MM.1S (cell line): ENCODE results near the gene CEBPZOS.
A peak's percentile ranks its signal among the peaks of the same experiment; 100 is the strongest.
"Not testable (repeated sequence)": the region's sequence is repeated elsewhere in the genome, so short reads cannot be mapped to it uniquely, and the experiment has no call there.

Experiments used
- DNase-seq: peaks from one replicate; pipeline ENCODE4 v3.0.0-alpha.2; 2015
- H2AFZ ChIP-seq: fragments of 300-600 bp; sonication (generic); 2 replicates; pipeline ENCODE4 v1.6.0; 2016; ENCODE audit warnings: antibody characterized with exemption, low read length
- H3F3A ChIP-seq: fragments of 300-600 bp; sonication (generic); 2 replicates; pipeline ENCODE4 v1.6.1; 2016; ENCODE audit warnings: mild to moderate bottlenecking, antibody characterized with exemption, low read length, moderate library complexity, mixed read lengths; ENCODE audit not compliant: insufficient read depth
- H3K27ac ChIP-seq: fragments of 300-600 bp; sonication (generic); 2 replicates; pipeline ENCODE4 v1.5.1; 2016; ENCODE audit warnings: mild to moderate bottlenecking, low read length
- H3K27me3 ChIP-seq: fragments of 300-600 bp; sonication (generic); replicated peaks from 2 replicates; pipeline ENCODE4 v1.6.0; 2016; ENCODE audit warnings: low read length; ENCODE audit not compliant: insufficient read depth
- H3K36me3 ChIP-seq: fragments of 300-600 bp; sonication (generic); replicated peaks from 2 replicates; pipeline ENCODE4 v1.6.1; 2016; ENCODE audit warnings: mild to moderate bottlenecking, low read length, mixed read lengths; ENCODE audit not compliant: insufficient read depth
- H3K4me1 ChIP-seq: fragments of 300-600 bp; sonication (generic); 2 replicates; pipeline ENCODE4 v1.6.1; 2016; ENCODE audit warnings: low read length, mixed read lengths
- H3K4me2 ChIP-seq: fragments of 300-600 bp; sonication (generic); 2 replicates; pipeline ENCODE4 v1.6.0; 2016; ENCODE audit warnings: low read depth, low read length
- H3K4me3 ChIP-seq: fragments of 300-600 bp; sonication (generic); 2 replicates; pipeline ENCODE4 v1.5.1; 2016; ENCODE audit warnings: low read length, mixed read lengths
- H3K79me2 ChIP-seq: fragments of 300-600 bp; sonication (generic); 2 replicates; pipeline ENCODE4 v1.6.1; 2016; ENCODE audit warnings: mixed run types, low read length, mixed read lengths
- H3K9ac ChIP-seq: fragments of 300-600 bp; sonication (generic); 2 replicates; pipeline ENCODE4 v1.6.1; 2016; ENCODE audit warnings: low read length, mixed read lengths
- H3K9me2 ChIP-seq: fragments of 300-600 bp; sonication (generic); replicated peaks from 2 replicates; pipeline ENCODE4 v1.6.1; 2016; ENCODE audit warnings: mild to moderate bottlenecking, low read length, mixed read lengths; ENCODE audit not compliant: insufficient read depth
- H3K9me3 ChIP-seq: fragments of 300-600 bp; sonication (generic); replicated peaks from 2 replicates; pipeline ENCODE4 v1.6.1; 2016; ENCODE audit warnings: mild to moderate bottlenecking, low read length, mixed read lengths; ENCODE audit not compliant: insufficient read depth
- H4K20me1 ChIP-seq: fragments of 300-600 bp; sonication (generic); 2 replicates; pipeline ENCODE4 v1.6.1; 2016; ENCODE audit warnings: mild to moderate bottlenecking, low read length, moderate library complexity, mixed read lengths; ENCODE audit not compliant: insufficient read depth
- EZH2 ChIP-seq: fragments of 300-600 bp; sonication (generic); optimal IDR thresholded peaks from 2 replicates; pipeline ENCODE3; 2017; ENCODE audit warnings: low read depth, mild to moderate bottlenecking, antibody characterized with exemption, low read length, mixed read lengths
- EZH2phosphoT487 ChIP-seq: fragments of 300-600 bp; sonication (generic); IDR thresholded peaks from 2 replicates; pipeline ENCODE4 v1.6.1; 2018; ENCODE audit warnings: antibody characterized with exemption, low read length
- TF ChIP-seq, protein P1 (sequence below): fragments of 300-600 bp; sonication (generic); IDR thresholded peaks from 2 replicates; pipeline ENCODE4 v1.5.1; 2016; ENCODE audit warnings: antibody characterized with exemption, low read length, mixed read lengths

Gene CEBPZOS

DNA sequence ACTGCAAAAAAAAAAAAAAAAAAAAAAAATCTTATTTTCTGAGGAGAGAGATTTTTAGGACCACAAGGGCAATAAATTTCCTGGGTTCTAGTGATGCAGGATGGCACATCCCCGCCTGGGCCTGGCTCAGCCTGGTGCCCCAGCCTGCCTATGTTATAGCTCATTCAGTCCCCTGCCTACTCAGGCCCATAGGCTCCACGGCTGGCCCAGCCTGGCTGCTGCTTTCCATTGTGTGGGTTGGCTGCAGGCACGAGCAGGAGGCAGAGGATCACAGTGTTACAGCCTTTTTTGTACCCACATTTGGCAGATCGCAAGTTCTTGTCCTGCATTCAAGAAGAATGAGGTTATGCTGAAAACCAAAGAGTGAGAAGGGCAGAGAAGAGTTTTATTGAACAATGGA lies 5.0 kb upstream of the CEBPZOS start:
- no peak for DNase-seq
- no peak overlapping the region for H3K4me2 ChIP-seq
- no peak overlapping the region for H3K4me3 ChIP-seq
- H3K9ac ChIP-seq, result no peak overlapping the region
- H3K27me3 ChIP-seq, result no peaks in the 10 kb centered on the region
- no peaks in the 10 kb centered on the region for H3K4me1 ChIP-seq
- TF ChIP-seq EZH2phosphoT487 (no peak), EZH2 (no peak)
- TF ChIP-seq, protein P1, sequence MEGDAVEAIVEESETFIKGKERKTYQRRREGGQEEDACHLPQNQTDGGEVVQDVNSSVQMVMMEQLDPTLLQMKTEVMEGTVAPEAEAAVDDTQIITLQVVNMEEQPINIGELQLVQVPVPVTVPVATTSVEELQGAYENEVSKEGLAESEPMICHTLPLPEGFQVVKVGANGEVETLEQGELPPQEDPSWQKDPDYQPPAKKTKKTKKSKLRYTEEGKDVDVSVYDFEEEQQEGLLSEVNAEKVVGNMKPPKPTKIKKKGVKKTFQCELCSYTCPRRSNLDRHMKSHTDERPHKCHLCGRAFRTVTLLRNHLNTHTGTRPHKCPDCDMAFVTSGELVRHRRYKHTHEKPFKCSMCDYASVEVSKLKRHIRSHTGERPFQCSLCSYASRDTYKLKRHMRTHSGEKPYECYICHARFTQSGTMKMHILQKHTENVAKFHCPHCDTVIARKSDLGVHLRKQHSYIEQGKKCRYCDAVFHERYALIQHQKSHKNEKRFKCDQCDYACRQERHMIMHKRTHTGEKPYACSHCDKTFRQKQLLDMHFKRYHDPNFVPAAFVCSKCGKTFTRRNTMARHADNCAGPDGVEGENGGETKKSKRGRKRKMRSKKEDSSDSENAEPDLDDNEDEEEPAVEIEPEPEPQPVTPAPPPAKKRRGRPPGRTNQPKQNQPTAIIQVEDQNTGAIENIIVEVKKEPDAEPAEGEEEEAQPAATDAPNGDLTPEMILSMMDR, result no peak
- no peaks in the 10 kb centered on the region for H3K36me3 ChIP-seq
- H4K20me1 ChIP-seq, result no peaks in the 10 kb centered on the region
- H3K79me2 ChIP-seq, result no peaks in the 10 kb centered on the region
- no peak overlapping the region for H3K27ac ChIP-seq
- no peak overlapping the region for H2AFZ ChIP-seq
- no peaks in the 10 kb centered on the region for H3K9me2 ChIP-seq
- no peaks in the 10 kb centered on the region for H3K9me3 ChIP-seq
- H3F3A ChIP-seq, result no peaks in the 10 kb centered on the region

DNA sequence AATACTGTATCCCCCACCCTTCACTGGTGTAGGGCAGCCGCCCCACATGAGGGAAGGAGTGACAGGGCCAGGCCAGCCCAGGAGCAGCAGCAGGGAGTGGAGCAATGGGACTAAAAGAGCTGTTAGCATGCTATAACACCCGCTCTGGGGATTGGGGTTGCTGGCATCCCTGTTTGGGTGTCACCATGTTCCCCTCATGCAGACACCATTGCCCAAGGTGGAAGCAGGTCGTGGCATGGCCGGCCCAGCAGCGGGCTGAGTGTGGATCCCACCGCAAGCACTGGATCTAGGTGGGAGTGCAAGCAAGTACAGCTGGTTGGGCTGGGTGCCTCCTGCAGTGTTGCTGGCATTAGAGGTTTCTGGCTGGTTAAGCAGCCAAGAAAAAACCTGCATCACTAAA lies 4.5 kb upstream of the CEBPZOS start:
- DNase-seq, result no peak
- Histone ChIP-seq H3K4me2 (no peak overlapping the region), H3F3A (no peaks in the 10 kb centered on the region), H3K9me2 (no peaks in the 10 kb centered on the region), H3K4me3 (no peak overlapping the region), H3K36me3 (no peaks in the 10 kb centered on the region), H3K27me3 (no peaks in the 10 kb centered on the region), H3K9me3 (no peaks in the 10 kb centered on the region), H3K79me2 (peaks cover 4% of the 10 kb centered on the region), H3K27ac (no peak overlapping the region), H3K9ac (no peak overlapping the region), H2AFZ (no peak overlapping the region), H4K20me1 (no peaks in the 10 kb centered on the region), H3K4me1 (no peaks in the 10 kb centered on the region)
- TF ChIP-seq, protein P1, result no peak
- TF ChIP-seq EZH2phosphoT487 (no peak), EZH2 (no peak)

DNA sequence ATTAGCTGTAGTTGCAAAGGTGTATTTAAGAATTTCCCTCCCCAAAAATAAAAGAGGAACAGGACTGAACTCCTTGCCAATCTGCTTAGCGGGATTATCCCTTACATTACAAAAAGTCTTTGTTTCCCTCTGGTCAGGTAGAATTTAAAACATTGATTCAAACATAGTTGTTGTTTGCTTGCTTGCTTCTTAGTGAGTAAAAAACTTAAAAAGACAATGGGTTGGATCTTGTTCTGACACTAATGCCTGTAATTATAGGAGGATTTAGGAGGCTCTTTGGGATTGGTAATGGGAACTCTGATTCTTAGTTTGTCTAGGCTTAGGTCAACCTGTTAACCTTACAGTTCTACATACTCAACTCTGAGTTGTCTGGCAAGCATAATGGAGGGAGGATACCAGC lies 3.7 kb upstream of the CEBPZOS start:
- Histone ChIP-seq H3K27ac (no peak overlapping the region), H3K9ac (no peak overlapping the region), H3F3A (no peaks in the 10 kb centered on the region), H3K4me3 (no peak overlapping the region), H3K27me3 (no peaks in the 10 kb centered on the region), H3K4me2 (no peak overlapping the region), H3K9me3 (no peaks in the 10 kb centered on the region), H2AFZ (no peak overlapping the region), H3K79me2 (peaks cover 12% of the 10 kb centered on the region), H3K36me3 (no peaks in the 10 kb centered on the region), H4K20me1 (no peaks in the 10 kb centered on the region), H3K4me1 (no peaks in the 10 kb centered on the region; the same call in 1 of the 2 replicates), H3K9me2 (no peaks in the 10 kb centered on the region)
- TF ChIP-seq EZH2phosphoT487 (no peak), EZH2 (no peak)
- TF ChIP-seq, protein P1, result no peak
- DNase-seq, result no peak

DNA sequence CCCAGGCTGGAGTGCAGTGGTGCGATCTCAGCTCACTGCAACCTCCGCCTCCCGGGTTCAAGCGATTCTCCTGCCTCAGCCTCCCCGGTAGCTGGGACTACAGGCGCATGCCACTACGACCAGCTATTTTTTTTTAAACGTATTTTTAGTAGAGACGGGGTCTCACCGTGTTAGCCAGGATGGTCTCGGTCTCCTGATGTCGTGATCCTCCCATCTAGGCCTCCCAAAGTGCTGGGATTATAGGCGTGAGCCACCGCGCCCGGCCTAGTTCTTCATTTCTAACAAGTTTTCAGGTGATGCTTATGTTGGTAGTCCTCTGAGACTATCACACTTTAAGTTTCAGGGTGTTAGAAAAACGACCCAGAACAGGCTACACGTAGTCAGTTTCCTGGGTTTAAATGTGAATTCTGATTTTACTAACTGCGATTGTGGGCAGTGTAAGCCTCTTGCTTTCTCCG lies 405 bp upstream of the CEBPZOS start:
- H3K9ac ChIP-seq, result peak overlapping the region; percentile 69; the same call in 1 of the 2 replicates
- not testable (repeated sequence) for H3K27me3 ChIP-seq, H3K9me2 ChIP-seq, H3F3A ChIP-seq, DNase-seq, H3K27ac ChIP-seq, H3K4me1 ChIP-seq, H3K36me3 ChIP-seq, H4K20me1 ChIP-seq, H3K9me3 ChIP-seq
- H3K79me2 ChIP-seq, result peaks cover 43% of the 10 kb centered on the region
- peak overlapping the region; percentile 78 for H3K4me2 ChIP-seq
- H3K4me3 ChIP-seq, result peak overlapping the region; percentile 77
- H2AFZ ChIP-seq, result peak overlapping the region; percentile 71
